GM12873 (cell line): Measurements from ENCODE around the gene NUFIP1.

ENCODE experiments used
- TF ChIP-seq, protein P1 (sequence below): IDR thresholded peaks from 2 replicates; pipeline ENCODE4 v1.5.1; 2012; ENCODE audit warnings: low read depth, mild to moderate bottlenecking, moderate library complexity, low read length, control low read depth; ENCODE audit not compliant: insufficient read depth; ENCODE audit errors: missing control alignments

The NUFIP1 gene

DNA sequence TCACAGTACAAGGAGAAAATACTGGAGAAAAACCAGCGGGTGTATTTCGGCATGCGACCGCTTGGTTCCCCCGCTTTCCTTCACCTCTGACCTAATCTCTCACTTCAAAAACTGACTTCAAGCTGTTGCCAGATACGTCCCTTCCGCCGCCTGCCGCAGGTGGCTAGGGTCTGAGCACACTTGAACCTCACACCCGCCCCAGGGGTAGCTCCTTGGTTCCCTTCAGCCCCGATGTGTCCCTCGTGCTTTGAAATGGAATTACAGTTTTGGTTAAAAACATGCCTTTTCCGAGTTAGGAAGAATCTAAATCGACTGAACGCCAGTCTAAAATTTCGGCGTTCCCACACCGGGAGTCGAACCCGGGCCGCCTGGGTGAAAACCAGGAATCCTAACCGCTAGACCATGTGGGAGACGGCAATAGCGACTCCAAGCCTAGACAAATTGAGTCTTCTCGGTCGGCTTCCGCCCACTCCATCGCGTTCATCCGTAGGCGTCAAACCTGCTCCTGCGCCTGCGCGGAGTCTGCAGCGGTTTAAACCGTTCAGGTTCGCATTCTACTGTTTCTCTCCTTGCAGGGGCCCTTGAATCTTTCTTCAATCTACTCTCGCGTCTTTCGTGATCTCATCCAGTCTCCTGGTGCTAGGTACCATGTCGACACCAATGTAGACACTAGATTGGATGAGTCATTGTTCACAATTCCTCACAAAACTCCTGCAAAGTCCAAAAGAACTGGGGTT lies 71.5 kb downstream of the NUFIP1 start:
- TF ChIP-seq, protein P1, sequence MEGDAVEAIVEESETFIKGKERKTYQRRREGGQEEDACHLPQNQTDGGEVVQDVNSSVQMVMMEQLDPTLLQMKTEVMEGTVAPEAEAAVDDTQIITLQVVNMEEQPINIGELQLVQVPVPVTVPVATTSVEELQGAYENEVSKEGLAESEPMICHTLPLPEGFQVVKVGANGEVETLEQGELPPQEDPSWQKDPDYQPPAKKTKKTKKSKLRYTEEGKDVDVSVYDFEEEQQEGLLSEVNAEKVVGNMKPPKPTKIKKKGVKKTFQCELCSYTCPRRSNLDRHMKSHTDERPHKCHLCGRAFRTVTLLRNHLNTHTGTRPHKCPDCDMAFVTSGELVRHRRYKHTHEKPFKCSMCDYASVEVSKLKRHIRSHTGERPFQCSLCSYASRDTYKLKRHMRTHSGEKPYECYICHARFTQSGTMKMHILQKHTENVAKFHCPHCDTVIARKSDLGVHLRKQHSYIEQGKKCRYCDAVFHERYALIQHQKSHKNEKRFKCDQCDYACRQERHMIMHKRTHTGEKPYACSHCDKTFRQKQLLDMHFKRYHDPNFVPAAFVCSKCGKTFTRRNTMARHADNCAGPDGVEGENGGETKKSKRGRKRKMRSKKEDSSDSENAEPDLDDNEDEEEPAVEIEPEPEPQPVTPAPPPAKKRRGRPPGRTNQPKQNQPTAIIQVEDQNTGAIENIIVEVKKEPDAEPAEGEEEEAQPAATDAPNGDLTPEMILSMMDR = peak; percentile 47

DNA sequence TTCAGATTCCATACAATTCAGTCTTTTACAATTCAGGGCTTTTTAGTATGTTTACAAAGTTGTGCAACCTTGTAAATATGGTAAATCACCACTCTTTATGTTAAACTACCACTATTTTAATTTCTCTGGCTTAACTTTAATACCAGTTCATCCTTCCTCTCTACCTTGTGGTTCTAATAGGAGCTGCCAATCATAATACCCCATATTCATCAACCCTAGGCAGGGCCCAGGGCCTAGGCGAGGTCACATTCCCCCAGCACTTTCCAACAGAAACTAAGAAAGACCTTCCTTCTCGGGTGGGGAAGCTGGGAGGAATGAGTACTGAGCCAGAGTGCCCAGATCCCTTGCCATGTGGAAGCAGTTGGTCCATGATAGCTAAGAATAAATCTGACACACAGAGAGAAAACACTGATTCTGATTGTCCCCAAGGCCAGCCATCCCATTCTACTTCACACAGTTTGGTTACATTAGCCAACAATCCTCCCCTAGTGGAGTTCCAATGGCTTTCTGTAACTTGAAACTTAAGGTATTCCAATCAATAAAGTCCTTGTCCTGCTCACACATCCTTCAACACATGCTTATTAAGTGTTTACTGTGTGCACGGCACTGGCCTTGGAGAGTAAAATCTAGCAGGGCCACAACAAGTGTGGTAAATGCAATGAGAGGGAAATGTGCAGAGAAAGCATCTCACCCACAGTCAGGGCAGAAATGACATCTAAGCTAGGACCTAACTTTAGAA lies 76.8 kb downstream of the NUFIP1 start:
- TF ChIP-seq, protein P1 = no peak

DNA sequence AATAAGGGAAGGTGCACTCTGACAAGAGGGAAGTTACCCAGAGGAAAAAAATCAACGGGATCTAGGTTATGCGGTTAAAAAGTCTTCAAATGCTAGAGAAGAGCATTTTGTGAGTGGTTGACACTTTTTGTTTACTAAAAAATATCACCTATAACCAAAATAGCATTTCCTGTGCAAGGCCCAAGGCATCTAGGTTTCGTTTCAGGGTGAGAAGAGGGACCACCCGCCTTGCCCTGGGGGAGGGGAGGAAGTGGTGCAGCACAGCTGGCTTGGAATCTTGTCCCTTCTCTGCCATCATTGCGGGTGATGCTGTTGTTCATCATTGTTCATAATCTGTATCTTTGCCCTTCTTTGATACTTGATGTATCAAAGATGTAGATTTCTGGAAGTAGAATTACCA lies 80.6 kb downstream of the NUFIP1 start:
- TF ChIP-seq, protein P1 = no peak

DNA sequence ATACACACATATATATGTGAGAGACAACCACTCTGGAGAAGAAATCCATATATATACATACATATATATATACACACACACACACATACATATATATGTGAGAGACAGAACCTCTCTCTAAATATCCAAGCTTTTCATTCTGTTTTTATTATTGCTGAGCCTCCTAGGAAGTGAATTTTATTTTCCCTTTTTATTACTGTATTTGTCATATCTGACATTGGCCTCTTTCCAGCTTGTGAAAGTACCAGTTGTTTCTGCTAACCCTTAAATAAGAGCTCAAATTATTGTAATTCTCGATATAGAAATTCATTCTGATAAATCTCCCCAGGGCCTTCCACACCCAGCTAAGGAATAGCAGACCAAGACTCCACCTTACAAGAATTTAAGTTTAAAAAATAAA lies 81.0 kb downstream of the NUFIP1 start:
- TF ChIP-seq, protein P1 = no peak

DNA sequence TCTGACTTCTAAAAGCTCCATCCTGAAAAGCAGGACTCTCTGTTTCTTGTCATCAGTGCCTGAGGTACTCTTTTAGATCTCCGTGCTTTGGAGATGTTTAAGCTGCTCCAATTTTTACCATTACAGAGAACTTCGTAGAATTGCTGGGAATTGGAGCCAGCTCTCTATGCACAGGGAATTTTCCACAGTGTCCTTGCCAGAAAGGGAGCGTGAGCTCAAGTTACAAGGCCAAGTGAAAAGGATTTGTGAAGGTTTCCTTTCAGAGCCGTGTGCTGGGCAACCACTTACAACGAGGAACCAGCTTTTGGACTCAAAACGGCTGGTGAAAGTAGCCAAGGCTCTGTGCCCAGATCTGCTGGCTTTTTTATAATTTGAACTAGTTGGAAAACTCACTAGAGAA lies 82.6 kb downstream of the NUFIP1 start:
- TF ChIP-seq, protein P1 = no peak

DNA sequence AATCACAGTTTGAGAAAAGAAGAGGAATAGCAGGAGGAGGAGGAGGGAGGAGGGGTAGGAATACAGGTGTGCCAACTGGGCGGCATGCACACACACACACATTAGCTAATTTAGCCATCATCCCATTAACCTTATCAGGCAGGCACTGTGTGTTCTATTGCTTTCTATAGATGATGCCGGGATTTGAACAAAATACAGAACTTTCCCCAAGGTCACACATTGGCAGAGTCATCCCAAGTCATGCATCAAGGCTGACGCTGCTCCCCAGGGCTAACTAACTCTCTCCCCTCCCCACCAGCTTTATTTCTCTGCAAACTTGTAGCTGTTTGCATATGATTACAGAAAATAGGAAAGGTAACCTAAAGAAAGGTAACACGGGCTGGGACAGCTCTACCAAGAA lies 83.0 kb downstream of the NUFIP1 start:
- TF ChIP-seq, protein P1 = no peak

DNA sequence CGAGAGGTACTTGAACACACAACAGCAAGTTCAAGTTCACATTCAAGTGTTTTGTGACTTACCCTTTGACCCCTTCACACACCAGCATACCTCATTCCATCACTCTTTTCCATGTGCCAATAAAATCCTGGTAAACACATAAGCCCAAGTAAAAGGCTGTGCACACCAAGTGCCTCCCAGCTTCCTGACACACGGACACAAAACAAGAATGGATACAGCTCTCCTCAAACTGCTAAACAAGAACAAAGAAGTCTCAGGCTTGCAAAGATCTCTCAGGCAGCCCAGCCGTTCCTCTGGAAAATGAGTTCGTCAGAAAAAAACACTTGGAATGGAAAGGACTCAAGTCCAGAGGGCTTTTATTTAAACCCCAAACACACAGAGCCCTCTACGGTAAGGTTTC lies 83.7 kb downstream of the NUFIP1 start:
- TF ChIP-seq, protein P1 = no peak
